Naive B cell (primary cell): ENCODE measurements around the gene RAD54L. TPM values are rescaled to one million over a fixed set of nuclear protein-coding genes. Genes with fewer than 3 reads are reported as not detected.
"Not testable (repeated sequence)": the region's sequence is repeated elsewhere in the genome, so short reads cannot be mapped to it uniquely, and the experiment has no call there.

ENCODE experiments used
- ATAC-seq, 2 donors: fragments of 150-1000 bp; cut with Tn5 transposase; 2 replicates each; pipeline ENCODE4 v1.10.0; 2021; ENCODE audit warnings: low read depth in 2 of 2, mild to moderate bottlenecking in 2 of 2, moderate library complexity in 2 of 2
- DNase-seq: peaks from one replicate; pipeline ENCODE4 v3.0.0; 2022
- H3K27ac Mint-ChIP-seq, 6 donors: one replicate each; pipeline ENCODE4 v1.8.0; 2020 to 2022; ENCODE audit warnings: mild to moderate bottlenecking in 6 of 6, mixed read lengths in 6 of 6, moderate library complexity in 5 of 6, inconsistent platforms in 2 of 6
- H3K27me3 Mint-ChIP-seq, 3 donors: one replicate each; pipeline ENCODE4 v1.8.0; 2021 to 2022; ENCODE audit warnings: mixed read lengths in 3 of 3, mild to moderate bottlenecking in 1 of 3
- H3K36me3 Mint-ChIP-seq, 2 donors: one replicate each; pipeline ENCODE4 v1.8.0; 2020 to 2022; ENCODE audit warnings: mixed read lengths in 2 of 2, inconsistent platforms in 1 of 2, mild to moderate bottlenecking in 1 of 2
- H3K4me1 Mint-ChIP-seq, 3 donors: one replicate each; pipeline ENCODE4 v1.8.0; 2020 to 2022; ENCODE audit warnings: mixed read lengths in 3 of 3, inconsistent platforms in 1 of 3, mild to moderate bottlenecking in 1 of 3, moderate library complexity in 1 of 3
- H3K4me3 Mint-ChIP-seq, 8 donors: one replicate each; pipeline ENCODE4 v1.8.0; 2020 to 2022; ENCODE audit warnings: mild to moderate bottlenecking in 8 of 8, mixed read lengths in 8 of 8, moderate library complexity in 8 of 8, inconsistent platforms in 2 of 8
- H3K9me3 Mint-ChIP-seq, 7 donors: one replicate each; pipeline ENCODE4 v1.8.0; 2020 to 2022; ENCODE audit warnings: mixed read lengths in 7 of 7, mild to moderate bottlenecking in 5 of 7, inconsistent platforms in 2 of 7, moderate library complexity in 1 of 7
- polyA plus RNA-seq, 6 donors: library from polyadenylated mRNA; unstranded; fragments of 300-500 nt; fragmentation: Illumina TruSeq; gene quantifications; one replicate each; pipeline ENCODE4 v1.2.3, GENCODE V29; 2021; ENCODE audit warnings: low read depth in 6 of 6

The RAD54L gene
- polyA plus RNA-seq, 6 donors from 2014 or later, result 0.84 to 1.4 TPM; not detected in 4

- H3K9me3 Mint-ChIP-seq, result no peaks in the 10 kb centered on the region
- no peak overlapping the region for H3K27ac Mint-ChIP-seq
- no peaks in the 10 kb centered on the region for H3K36me3 Mint-ChIP-seq
- H3K27me3 Mint-ChIP-seq, result no peaks in the 10 kb centered on the region
- H3K4me3 Mint-ChIP-seq, result no peak overlapping the region
- ATAC-seq (no peak), DNase-seq (no peak)
- H3K4me1 Mint-ChIP-seq, result peaks cover 0 to 6% (median 5%) of the 10 kb centered on the region in 3 donors
These were observed 27.7 kb upstream of the RAD54L start for GRCh38 chr1:46219551-46220520.

GRCh38 chr1:46220808-46221207 lies 26.8 kb upstream of the RAD54L start:
- DNase-seq (no peak), ATAC-seq (no peak)
- H3K4me3 Mint-ChIP-seq, result no peak overlapping the region
- no peaks in the 10 kb centered on the region for H3K9me3 Mint-ChIP-seq
- peak overlapping the region in 1 of 6 donors; percentile 74 for H3K27ac Mint-ChIP-seq
- H3K4me1 Mint-ChIP-seq, result peaks cover 0 to 6% (median 5%) of the 10 kb centered on the region in 3 donors
- no peaks in the 10 kb centered on the region for H3K36me3 Mint-ChIP-seq
- H3K27me3 Mint-ChIP-seq, result no peaks in the 10 kb centered on the region

GRCh38 chr1:46221749-46222148 lies 25.8 kb upstream of the RAD54L start:
- DNase-seq (no peak), ATAC-seq (no peak)
- no peak overlapping the region for H3K27ac Mint-ChIP-seq
- H3K4me1 Mint-ChIP-seq, result peaks cover 0 to 6% (median 5%) of the 10 kb centered on the region in 3 donors
- H3K4me3 Mint-ChIP-seq, result no peak overlapping the region
- no peaks in the 10 kb centered on the region for H3K9me3 Mint-ChIP-seq
- no peaks in the 10 kb centered on the region for H3K27me3 Mint-ChIP-seq
- H3K36me3 Mint-ChIP-seq, result no peaks in the 10 kb centered on the region

- not testable (repeated sequence) for H3K4me1 Mint-ChIP-seq, H3K9me3 Mint-ChIP-seq, ATAC-seq, H3K27me3 Mint-ChIP-seq, DNase-seq, H3K27ac Mint-ChIP-seq, H3K4me3 Mint-ChIP-seq, H3K36me3 Mint-ChIP-seq
These were observed 24.5 kb upstream of the RAD54L start for GRCh38 chr1:46223055-46223454.

- Mint-ChIP-seq H3K9me3 (no peaks in the 10 kb centered on the region), H3K4me3 (no peak overlapping the region), H3K27ac (peak overlapping the region in 3 of 6 donors; percentile 38 to 81 (median 76)), H3K27me3 (no peaks in the 10 kb centered on the region), H3K36me3 (no peaks in the 10 kb centered on the region), H3K4me1 (peaks cover 0 to 6% (median 5%) of the 10 kb centered on the region in 3 donors)
- DNase-seq (peak; percentile 50), ATAC-seq (peak; percentile 90 to 97)
These were observed 24.1 kb upstream of the RAD54L start for GRCh38 chr1:46223472-46223943.

GRCh38 chr1:46224966-46225365 lies 22.6 kb upstream of the RAD54L start:
- no peaks in the 10 kb centered on the region for H3K27me3 Mint-ChIP-seq
- no peaks in the 10 kb centered on the region for H3K36me3 Mint-ChIP-seq
- H3K27ac Mint-ChIP-seq, result no peak overlapping the region
- no peaks in the 10 kb centered on the region for H3K9me3 Mint-ChIP-seq
- ATAC-seq (no peak), DNase-seq (no peak)
- peaks cover 0 to 6% (median 6%) of the 10 kb centered on the region in 3 donors for H3K4me1 Mint-ChIP-seq
- H3K4me3 Mint-ChIP-seq, result no peak overlapping the region

- not testable (repeated sequence) for H3K4me3 Mint-ChIP-seq, H3K27ac Mint-ChIP-seq, H3K27me3 Mint-ChIP-seq, ATAC-seq, H3K36me3 Mint-ChIP-seq, H3K4me1 Mint-ChIP-seq, DNase-seq, H3K9me3 Mint-ChIP-seq
These were observed 16.3 kb upstream of the RAD54L start for GRCh38 chr1:46231231-46231630.

- ATAC-seq (no peak), DNase-seq (no peak)
- Mint-ChIP-seq H3K4me1 (no peaks in the 10 kb centered on the region), H3K36me3 (no peaks in the 10 kb centered on the region), H3K4me3 (peak overlapping the region in 1 of 8 donors; percentile 22), H3K27ac (no peak overlapping the region), H3K27me3 (no peaks in the 10 kb centered on the region), H3K9me3 (peaks cover 0 to 22% (median 13%) of the 10 kb centered on the region in 7 donors)
These were observed 10.7 kb upstream of the RAD54L start for GRCh38 chr1:46236882-46237281.

GRCh38 chr1:46238865-46239264 lies 8.7 kb upstream of the RAD54L start:
- DNase-seq, H3K4me1 Mint-ChIP-seq, H3K27me3 Mint-ChIP-seq: not testable (repeated sequence)

GRCh38 chr1:46241733-46242132 lies 5.8 kb upstream of the RAD54L start:
- H3K27me3 Mint-ChIP-seq, H3K4me3 Mint-ChIP-seq, DNase-seq, H3K4me1 Mint-ChIP-seq, H3K36me3 Mint-ChIP-seq, ATAC-seq, H3K27ac Mint-ChIP-seq: not testable (repeated sequence)
- H3K9me3 Mint-ChIP-seq, result peaks cover 0 to 18% (median 12%) of the 10 kb centered on the region in 7 donors

More at GRCh38 chr1:46238865-46239264, 8.7 kb upstream of the RAD54L start:
- not testable (repeated sequence) for H3K36me3 Mint-ChIP-seq, H3K4me3 Mint-ChIP-seq, ATAC-seq, H3K27ac Mint-ChIP-seq
- peaks cover 0 to 22% (median 13%) of the 10 kb centered on the region in 7 donors for H3K9me3 Mint-ChIP-seq

- Mint-ChIP-seq H3K27ac (no peak overlapping the region), H3K9me3 (peaks cover 0 to 13% (median 7%) of the 10 kb centered on the region in 7 donors)
- no peak for ATAC-seq
These were observed 4.6 kb upstream of the RAD54L start for GRCh38 chr1:46242918-46243317.

GRCh38 chr1:46243831-46244230 lies 3.7 kb upstream of the RAD54L start:
- H3K27ac Mint-ChIP-seq, ATAC-seq, H3K9me3 Mint-ChIP-seq, DNase-seq, H3K27me3 Mint-ChIP-seq, H3K36me3 Mint-ChIP-seq, H3K4me3 Mint-ChIP-seq: not testable (repeated sequence)
- peaks cover 21 to 22% (median 21%) of the 10 kb centered on the region in 3 donors for H3K4me1 Mint-ChIP-seq

More at GRCh38 chr1:46242918-46243317, 4.6 kb upstream of the RAD54L start:
- no peak for DNase-seq
- Mint-ChIP-seq H3K4me1 (peaks cover 14 to 18% (median 16%) of the 10 kb centered on the region in 3 donors), H3K4me3 (no peak overlapping the region), H3K36me3 (no peaks in the 10 kb centered on the region), H3K27me3 (no peaks in the 10 kb centered on the region)

GRCh38 chr1:46244656-46245371 lies 2.7 kb upstream of the RAD54L start:
- ATAC-seq (no peak), DNase-seq (peak; percentile 16)
- Mint-ChIP-seq H3K9me3 (peaks cover 0 to under 1% (median 0%) of the 10 kb centered on the region in 7 donors), H3K4me1 (peaks cover 21 to 25% (median 22%) of the 10 kb centered on the region in 3 donors), H3K27me3 (no peaks in the 10 kb centered on the region), H3K27ac (peak overlapping the region in 1 of 6 donors; percentile 76), H3K36me3 (no peaks in the 10 kb centered on the region), H3K4me3 (peak overlapping the region in 1 of 8 donors; percentile 51)
